Hepatocyte (in vitro differentiated cells): Measurements from ENCODE around the gene PSME1.

Experiments
- EZH2 ChIP-seq: fragments of 200-600 bp; sonication (generic); IDR thresholded peaks from 2 replicates; pipeline ENCODE4 v1.6.1; 2016; ENCODE audit warnings: antibody characterized with exemption, mild to moderate bottlenecking, borderline replicate concordance
- TF ChIP-seq, protein P1 (sequence below): fragments of 200-600 bp; sonication (generic); IDR thresholded peaks from 2 replicates; pipeline ENCODE4 v1.5.1; 2016; ENCODE audit warnings: antibody characterized with exemption, mild to moderate bottlenecking; ENCODE audit not compliant: poor library complexity

DNA sequence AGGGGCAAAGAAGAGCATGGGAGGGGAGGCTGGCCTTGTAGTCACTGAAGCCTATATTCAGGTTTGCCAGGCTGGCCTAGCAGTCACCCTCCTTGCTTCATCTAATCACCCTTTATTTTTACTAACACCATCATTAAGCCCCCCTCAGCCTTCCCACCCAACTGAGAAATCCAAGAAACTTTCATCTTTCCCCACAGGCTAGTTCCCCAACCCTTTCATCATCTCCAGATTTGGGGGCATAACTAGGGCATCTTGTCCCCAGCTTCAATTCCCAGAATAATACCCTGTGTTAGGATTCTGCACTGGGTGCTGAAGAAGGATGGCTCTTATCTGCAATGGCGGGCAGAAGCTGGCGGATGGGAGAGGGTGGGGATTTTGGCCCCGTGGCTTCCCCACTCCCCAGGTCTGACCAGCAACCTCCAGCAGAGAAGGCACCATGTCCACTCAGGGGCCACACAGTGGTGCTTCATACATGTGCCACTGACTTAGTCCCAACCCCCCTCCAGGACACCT lies 35.0 kb upstream of the PSME1 start:
- TF ChIP-seq, protein P1, sequence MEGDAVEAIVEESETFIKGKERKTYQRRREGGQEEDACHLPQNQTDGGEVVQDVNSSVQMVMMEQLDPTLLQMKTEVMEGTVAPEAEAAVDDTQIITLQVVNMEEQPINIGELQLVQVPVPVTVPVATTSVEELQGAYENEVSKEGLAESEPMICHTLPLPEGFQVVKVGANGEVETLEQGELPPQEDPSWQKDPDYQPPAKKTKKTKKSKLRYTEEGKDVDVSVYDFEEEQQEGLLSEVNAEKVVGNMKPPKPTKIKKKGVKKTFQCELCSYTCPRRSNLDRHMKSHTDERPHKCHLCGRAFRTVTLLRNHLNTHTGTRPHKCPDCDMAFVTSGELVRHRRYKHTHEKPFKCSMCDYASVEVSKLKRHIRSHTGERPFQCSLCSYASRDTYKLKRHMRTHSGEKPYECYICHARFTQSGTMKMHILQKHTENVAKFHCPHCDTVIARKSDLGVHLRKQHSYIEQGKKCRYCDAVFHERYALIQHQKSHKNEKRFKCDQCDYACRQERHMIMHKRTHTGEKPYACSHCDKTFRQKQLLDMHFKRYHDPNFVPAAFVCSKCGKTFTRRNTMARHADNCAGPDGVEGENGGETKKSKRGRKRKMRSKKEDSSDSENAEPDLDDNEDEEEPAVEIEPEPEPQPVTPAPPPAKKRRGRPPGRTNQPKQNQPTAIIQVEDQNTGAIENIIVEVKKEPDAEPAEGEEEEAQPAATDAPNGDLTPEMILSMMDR, result no peak
- TF ChIP-seq EZH2, result no peak
